ENCODE results near the gene PLAAT5. TPM values are rescaled to one million over a fixed set of nuclear protein-coding genes. Genes with fewer than 3 reads are reported as not detected.
A peak's percentile ranks its signal among the peaks of the same experiment; 100 is the strongest.
"Not testable (repeated sequence)": the region's sequence is repeated elsewhere in the genome, so short reads cannot be mapped to it uniquely, and the experiment has no call there.

Gene PLAAT5
- total RNA-seq, 2 experiments from 2014 or later, result 0.07 TPM; not detected in 1

DNA sequence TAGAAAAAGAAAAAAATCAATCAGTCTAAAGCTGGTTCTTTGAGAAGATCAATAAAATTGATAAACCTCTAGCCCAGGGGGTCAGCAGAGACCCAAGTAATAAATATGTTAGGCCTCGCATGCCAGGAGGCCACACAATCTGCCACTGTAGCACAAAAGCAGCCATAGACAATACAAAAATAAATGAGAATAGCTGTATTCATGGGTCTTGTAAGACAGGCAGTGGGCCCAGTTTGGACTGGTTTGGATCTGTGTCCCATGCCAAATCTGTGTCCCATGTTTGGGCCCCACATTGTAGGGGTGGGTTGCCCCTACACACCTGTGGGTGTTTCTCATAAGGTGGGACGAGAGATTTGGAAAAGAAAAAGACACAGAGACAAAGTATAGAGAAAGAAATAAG lies 39.1 kb upstream of the PLAAT5 start:
- H3K4me1 Mint-ChIP-seq, result peaks cover 58% of the 10 kb centered on the region
- H3K9me3 Mint-ChIP-seq (ENCODE audit: low read depth), result no peaks in the 10 kb centered on the region
- DNase-seq (no peak), ATAC-seq (no peak)
- no peak overlapping the region for H3K27ac Mint-ChIP-seq
- intact Hi-C loops (cut with DNase I, micrococcal nuclease), result no loop called here
- H3K36me3 Mint-ChIP-seq (ENCODE audit: low read depth), result no peaks in the 10 kb centered on the region
- H3K4me3 Mint-ChIP-seq, result no peak overlapping the region
- POLR2A ChIA-PET, result interaction anchor here (0.6 kb wide), 1 partner anchor 133 kb away, joined by 6 read pairs; no protein-coding TSS in a partner anchor
- no peaks in the 10 kb centered on the region for H3K27me3 Mint-ChIP-seq
- CTCF ChIA-PET, result interaction anchor here (0.6 to 1.5 kb wide), 4 partner anchors 9 to 479 kb away, joined by 3 to 4 read pairs (median 4); no protein-coding TSS in a partner anchor

DNA sequence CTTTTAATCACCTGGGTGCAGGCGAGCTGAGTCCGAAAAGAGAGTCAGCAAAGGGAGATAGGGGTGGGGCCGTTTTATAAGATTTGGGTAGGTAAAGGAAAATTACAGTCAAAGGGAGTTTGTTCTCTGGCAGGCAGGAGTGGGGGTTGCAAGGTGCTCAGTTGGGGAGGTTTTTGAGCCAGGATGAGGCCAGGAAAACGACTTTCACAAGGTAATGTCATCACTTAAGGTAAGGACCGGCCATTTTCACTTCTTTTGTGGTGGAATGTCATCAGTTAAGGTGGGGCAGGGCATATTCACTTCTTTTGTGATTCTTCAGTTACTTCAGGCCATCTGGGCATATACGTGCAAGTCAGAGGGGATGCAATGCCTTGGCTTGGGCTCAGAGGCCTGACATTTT lies 38.4 kb upstream of the PLAAT5 start:
- ChIA-PET CTCF (interaction anchor here (0.6 to 1.5 kb wide), 4 partner anchors 8 to 478 kb away, joined by 3 to 4 read pairs (median 4); no protein-coding TSS in a partner anchor), POLR2A (interaction anchor here (0.7 kb wide), 1 partner anchor 16 kb away, joined by 4 read pairs; no protein-coding TSS in a partner anchor)
- DNase-seq; H3K36me3 Mint-ChIP-seq (ENCODE audit: low read depth); intact Hi-C loops (cut with DNase I, micrococcal nuclease); H3K4me3 Mint-ChIP-seq; H3K27me3 Mint-ChIP-seq; H3K9me3 Mint-ChIP-seq (ENCODE audit: low read depth); ATAC-seq; H3K27ac Mint-ChIP-seq: not testable (repeated sequence)
- H3K4me1 Mint-ChIP-seq, result peaks cover 53% of the 10 kb centered on the region

DNA sequence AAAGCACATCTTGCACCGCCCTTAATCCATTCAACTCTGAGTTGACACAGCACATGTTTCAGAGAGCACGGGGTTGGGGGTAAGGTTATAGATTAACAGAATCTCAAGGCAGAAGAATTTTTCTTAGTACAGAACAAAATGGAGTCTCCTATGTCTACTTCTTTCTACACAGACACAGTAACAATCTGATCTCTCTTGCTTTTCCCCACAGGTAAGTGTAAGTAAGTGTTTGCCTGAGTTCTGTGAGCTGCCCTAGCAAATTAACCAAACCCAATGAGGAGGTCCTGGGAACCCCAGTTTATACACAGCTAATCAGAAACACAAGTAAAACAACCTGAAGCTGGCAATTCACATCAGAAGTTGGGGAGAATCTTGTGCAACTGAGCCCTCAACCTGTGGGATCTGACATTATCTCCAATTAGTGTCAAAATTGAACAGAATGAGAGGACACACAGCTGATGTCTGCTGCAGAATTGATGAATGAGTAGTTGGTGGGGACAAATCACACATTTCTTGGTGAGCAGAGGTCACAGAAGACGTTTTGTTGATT lies 37.8 kb upstream of the PLAAT5 start:
- POLR2A ChIA-PET; DNase-seq; intact Hi-C loops (cut with DNase I, micrococcal nuclease); H3K27ac Mint-ChIP-seq; H3K36me3 Mint-ChIP-seq (ENCODE audit: low read depth); H3K4me3 Mint-ChIP-seq; H3K9me3 Mint-ChIP-seq (ENCODE audit: low read depth); H3K27me3 Mint-ChIP-seq; ATAC-seq: not testable (repeated sequence)
- CTCF ChIA-PET, result interaction anchor here (0.9 to 1.5 kb wide), 3 partner anchors 8 to 110 kb away, joined by 3 to 4 read pairs (median 4); no protein-coding TSS in a partner anchor
- H3K4me1 Mint-ChIP-seq, result peaks cover 47% of the 10 kb centered on the region

DNA sequence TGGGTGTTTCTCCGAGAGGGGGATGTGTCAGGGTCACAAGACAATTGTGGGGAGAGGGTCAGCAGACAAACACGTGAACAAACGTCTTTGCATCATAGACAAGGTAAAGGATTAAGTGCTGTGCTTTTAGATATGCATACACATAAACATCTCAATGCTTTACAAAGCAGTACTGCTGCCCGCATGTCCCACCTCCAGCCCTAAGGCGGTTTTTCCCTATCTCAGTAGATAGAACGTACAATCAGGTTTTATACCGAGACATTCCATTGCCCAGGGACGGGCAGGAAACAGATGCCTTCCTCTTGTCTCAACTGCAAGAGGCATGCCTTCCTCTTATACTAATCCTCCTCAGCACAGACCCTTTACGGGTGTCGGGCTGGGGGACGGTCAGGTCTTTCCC lies 37.2 kb upstream of the PLAAT5 start:
- ATAC-seq; POLR2A ChIA-PET; H3K27ac Mint-ChIP-seq; intact Hi-C loops (cut with DNase I, micrococcal nuclease); H3K36me3 Mint-ChIP-seq (ENCODE audit: low read depth); DNase-seq; H3K4me3 Mint-ChIP-seq; H3K9me3 Mint-ChIP-seq (ENCODE audit: low read depth); CTCF ChIA-PET; H3K27me3 Mint-ChIP-seq: not testable (repeated sequence)
- peaks cover 41% of the 10 kb centered on the region for H3K4me1 Mint-ChIP-seq

DNA sequence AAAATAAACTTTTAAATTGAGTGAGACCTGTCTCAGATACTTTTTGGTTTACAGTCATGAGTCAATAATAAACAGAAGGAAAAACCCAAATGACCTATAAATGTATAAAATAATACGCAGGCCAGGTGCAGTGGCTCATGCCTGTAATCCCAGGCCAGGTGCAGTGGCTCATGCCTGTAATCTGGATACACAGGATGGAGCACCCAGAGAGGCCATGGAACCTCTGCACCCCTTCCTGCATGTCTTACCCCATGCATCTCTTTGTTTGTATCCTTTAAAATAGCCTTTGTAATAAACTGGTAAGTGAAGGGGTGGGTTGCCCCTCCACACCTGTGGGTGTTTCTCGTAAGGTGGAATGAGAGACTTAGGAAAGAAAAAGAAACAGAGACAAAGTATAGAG lies 36.7 kb upstream of the PLAAT5 start:
- Mint-ChIP-seq H3K27me3 (peaks cover 2% of the 10 kb centered on the region), H3K27ac (no peak overlapping the region), H3K9me3 (ENCODE audit: low read depth) (no peaks in the 10 kb centered on the region), H3K36me3 (ENCODE audit: low read depth) (no peaks in the 10 kb centered on the region), H3K4me1 (peaks cover 36% of the 10 kb centered on the region), H3K4me3 (no peak overlapping the region)
- ChIA-PET CTCF (interaction anchor here (1.0 kb wide), 1 partner anchor 168 kb away, joined by 3 read pairs; no protein-coding TSS in a partner anchor), POLR2A (no interaction called here)
- ATAC-seq (no peak), DNase-seq (no peak)
- intact Hi-C loops (cut with DNase I, micrococcal nuclease), result no loop called here

DNA sequence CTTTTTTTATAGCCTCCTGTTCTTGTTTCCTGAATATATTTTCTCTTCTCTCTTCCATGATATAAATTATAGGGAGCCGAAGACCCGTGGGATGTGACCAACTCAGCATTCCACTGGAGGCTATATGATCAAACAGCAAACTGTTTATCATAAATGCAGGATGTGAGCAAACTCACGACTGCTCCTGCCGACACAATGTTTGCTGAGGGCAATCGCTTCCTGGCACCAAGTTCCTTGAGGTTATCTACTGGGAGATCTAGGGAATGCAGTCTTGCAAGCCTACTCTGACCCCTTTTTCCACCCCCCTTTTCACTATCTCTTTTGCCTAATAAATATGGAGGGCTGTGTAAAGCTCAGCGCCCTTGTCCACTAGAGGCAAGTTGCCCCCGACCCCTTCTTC lies 32.2 kb upstream of the PLAAT5 start:
- intact Hi-C loops (cut with DNase I, micrococcal nuclease), result no loop called here
- ChIA-PET CTCF (no interaction called here), POLR2A (no interaction called here)
- DNase-seq, result no peak
- Mint-ChIP-seq H3K36me3 (ENCODE audit: low read depth) (no peaks in the 10 kb centered on the region), H3K27ac (no peak overlapping the region), H3K27me3 (peaks cover 2% of the 10 kb centered on the region), H3K4me3 (no peak overlapping the region), H3K9me3 (ENCODE audit: low read depth) (no peaks in the 10 kb centered on the region), H3K4me1 (peaks cover 10% of the 10 kb centered on the region)
- no peak for ATAC-seq

DNA sequence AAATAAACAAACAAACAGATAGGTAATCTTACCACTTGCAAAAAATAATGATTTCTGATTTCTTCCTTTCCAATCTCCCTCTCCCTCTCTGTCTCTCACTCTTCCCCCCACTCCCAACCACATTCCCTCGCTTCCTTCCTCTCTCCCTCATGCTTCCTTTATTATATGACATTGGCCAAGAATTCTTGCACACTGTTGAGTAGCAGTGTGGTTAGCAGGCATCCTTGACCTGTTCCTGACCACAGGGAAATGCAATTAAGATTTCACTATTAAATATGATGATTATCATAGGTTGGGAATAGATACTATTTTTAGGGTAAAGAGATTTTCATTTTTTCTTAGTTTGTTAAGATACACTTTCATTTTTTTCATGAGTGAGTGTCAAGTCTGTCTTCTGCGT lies 30.9 kb upstream of the PLAAT5 start:
- Mint-ChIP-seq H3K4me1 (peaks cover 7% of the 10 kb centered on the region), H3K27ac (no peak overlapping the region), H3K27me3 (peaks cover 2% of the 10 kb centered on the region), H3K36me3 (ENCODE audit: low read depth) (no peaks in the 10 kb centered on the region), H3K9me3 (ENCODE audit: low read depth) (no peaks in the 10 kb centered on the region), H3K4me3 (peak overlapping the region; percentile 29)
- ChIA-PET CTCF (interaction anchor here (0.7 to 1.1 kb wide), 2 partner anchors 8 to 14 kb away, joined by 3 to 4 read pairs; no protein-coding TSS in a partner anchor), POLR2A (no interaction called here)
- intact Hi-C loops (cut with DNase I, micrococcal nuclease), result no loop called here
- DNase-seq (no peak), ATAC-seq (no peak)

DNA sequence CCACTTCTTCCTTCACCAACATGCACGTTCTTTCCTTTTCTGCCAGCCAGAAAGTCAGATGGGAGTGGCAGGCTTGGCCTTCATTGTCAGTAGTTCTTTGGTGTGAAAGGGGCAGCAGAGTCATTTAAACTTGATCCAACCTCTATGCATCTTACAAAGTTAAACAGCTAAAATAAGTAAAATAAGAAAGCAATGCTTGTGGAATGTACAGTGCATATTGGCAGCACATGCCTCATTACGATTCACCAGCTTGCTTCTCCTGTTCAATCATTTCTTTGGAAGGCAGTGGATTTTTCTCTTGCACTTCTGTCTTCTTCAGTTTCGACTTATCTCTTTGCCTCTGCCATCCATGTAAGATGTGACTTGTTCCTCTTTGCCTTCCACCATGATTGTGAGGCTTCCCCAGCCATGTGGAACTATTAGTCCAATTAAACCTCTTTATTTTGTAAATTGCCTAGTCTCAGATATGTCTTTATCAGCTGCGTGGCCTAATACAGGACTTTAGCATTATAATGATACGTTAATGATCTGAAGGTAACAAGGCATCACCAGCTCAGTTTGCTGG lies 29.7 kb upstream of the PLAAT5 start:
- intact Hi-C loops (cut with DNase I, micrococcal nuclease), result no loop called here
- no peak for DNase-seq
- Mint-ChIP-seq H3K9me3 (ENCODE audit: low read depth) (no peaks in the 10 kb centered on the region), H3K36me3 (ENCODE audit: low read depth) (no peaks in the 10 kb centered on the region), H3K27ac (no peak overlapping the region), H3K27me3 (peaks cover 2% of the 10 kb centered on the region), H3K4me1 (peaks cover 7% of the 10 kb centered on the region), H3K4me3 (no peak overlapping the region)
- ChIA-PET POLR2A (interaction anchor here (0.6 kb wide), 1 partner anchor 876 kb away, joined by 4 read pairs; no protein-coding TSS in a partner anchor), CTCF (interaction anchor here (0.7 to 1.1 kb wide), 3 partner anchors 9 to 44 kb away, joined by 3 to 4 read pairs (median 3); no protein-coding TSS in a partner anchor)
- ATAC-seq, result no peak

DNA sequence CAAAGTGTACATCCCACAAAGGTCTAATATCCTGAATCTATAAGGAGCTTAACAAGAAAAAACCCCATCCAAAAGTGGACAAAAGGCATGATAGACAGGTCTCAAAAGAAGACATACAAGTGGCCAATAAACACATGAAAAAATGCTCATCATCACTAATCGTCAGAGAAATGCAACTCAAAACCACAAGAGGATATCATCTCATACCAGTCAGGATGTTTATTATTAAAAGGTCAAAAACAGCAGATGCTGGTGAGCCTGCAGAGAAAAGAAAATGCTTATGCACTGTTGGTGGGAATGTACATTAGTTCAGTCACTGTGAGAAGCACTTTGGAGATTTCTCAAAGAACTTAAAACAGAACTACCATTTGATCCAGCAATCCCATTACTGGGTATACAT lies 27.6 kb upstream of the PLAAT5 start:
- Mint-ChIP-seq H3K4me3 (no peak overlapping the region), H3K27me3 (peaks cover under 1% of the 10 kb centered on the region), H3K4me1 (peaks cover 7% of the 10 kb centered on the region), H3K9me3 (ENCODE audit: low read depth) (no peaks in the 10 kb centered on the region), H3K27ac (no peak overlapping the region), H3K36me3 (ENCODE audit: low read depth) (no peaks in the 10 kb centered on the region)
- no peak for DNase-seq
- no peak for ATAC-seq
- CTCF ChIA-PET, result interaction anchor here (1.1 kb wide), 1 partner anchor 9 kb away, joined by 3 read pairs; no protein-coding TSS in a partner anchor
- intact Hi-C loops (cut with DNase I, micrococcal nuclease), result no loop called here
- POLR2A ChIA-PET, result no interaction called here

DNA sequence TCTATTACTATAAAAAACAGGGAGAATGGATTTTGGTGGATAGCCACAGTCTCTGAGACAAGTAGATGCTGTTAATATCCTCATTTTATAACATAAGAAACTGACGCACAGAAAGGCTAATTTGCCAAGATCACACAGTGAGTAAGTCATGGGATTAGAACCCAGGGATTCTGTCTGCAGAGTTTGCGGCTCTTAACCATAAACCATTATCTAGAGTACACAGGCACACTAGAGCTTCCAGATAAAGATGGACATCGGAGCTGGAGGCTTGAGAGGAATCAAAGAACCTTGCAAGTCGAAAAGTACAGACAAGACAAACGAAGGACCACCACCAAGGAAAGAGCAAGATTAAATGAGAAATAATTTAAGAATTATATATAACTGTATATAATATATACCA lies 26.2 kb upstream of the PLAAT5 start:
- Mint-ChIP-seq H3K27ac (no peak overlapping the region), H3K9me3 (ENCODE audit: low read depth) (no peaks in the 10 kb centered on the region), H3K4me3 (no peak overlapping the region), H3K36me3 (ENCODE audit: low read depth) (no peaks in the 10 kb centered on the region), H3K4me1 (peaks cover 7% of the 10 kb centered on the region), H3K27me3 (no peaks in the 10 kb centered on the region)
- DNase-seq, result no peak
- ChIA-PET CTCF (no interaction called here), POLR2A (interaction anchor here (0.5 kb wide), 1 partner anchor 154 kb away, joined by 3 read pairs; the partner anchor contains the start of gene ATL3)
- intact Hi-C loops (cut with DNase I, micrococcal nuclease), result no loop called here
- no peak for ATAC-seq

DNA sequence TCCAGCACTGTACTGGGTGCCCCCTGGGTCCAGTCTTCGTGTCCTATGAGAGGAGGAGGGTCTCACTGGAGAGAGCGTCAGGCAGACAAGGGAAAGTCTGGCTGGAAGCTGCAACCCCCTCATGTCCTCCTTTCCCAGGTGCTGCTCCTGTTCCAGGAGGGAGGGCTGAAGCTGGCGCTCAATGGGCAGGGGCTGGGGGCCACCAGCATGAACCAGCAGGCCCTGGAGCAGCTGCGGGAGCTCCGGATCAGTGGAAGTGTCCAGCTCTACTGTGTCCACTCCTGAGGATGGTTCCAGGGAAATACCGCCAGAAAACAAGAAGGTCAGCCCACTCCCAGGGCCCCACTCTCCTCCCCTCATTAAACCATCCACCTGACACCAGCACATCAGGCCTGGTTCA lies 25.1 kb upstream of the PLAAT5 start:
- POLR2A ChIA-PET, result no interaction called here
- ATAC-seq, result no peak
- Mint-ChIP-seq H3K27ac (no peak overlapping the region), H3K9me3 (ENCODE audit: low read depth) (no peaks in the 10 kb centered on the region), H3K4me3 (no peak overlapping the region), H3K27me3 (no peaks in the 10 kb centered on the region), H3K36me3 (ENCODE audit: low read depth) (no peaks in the 10 kb centered on the region), H3K4me1 (peaks cover 7% of the 10 kb centered on the region)
- intact Hi-C loops (cut with DNase I, micrococcal nuclease), result no loop called here
- CTCF ChIA-PET, result interaction anchor here (0.6 kb wide), 1 partner anchor 59 kb away, joined by 3 read pairs; no protein-coding TSS in a partner anchor
- DNase-seq, result no peak

DNA sequence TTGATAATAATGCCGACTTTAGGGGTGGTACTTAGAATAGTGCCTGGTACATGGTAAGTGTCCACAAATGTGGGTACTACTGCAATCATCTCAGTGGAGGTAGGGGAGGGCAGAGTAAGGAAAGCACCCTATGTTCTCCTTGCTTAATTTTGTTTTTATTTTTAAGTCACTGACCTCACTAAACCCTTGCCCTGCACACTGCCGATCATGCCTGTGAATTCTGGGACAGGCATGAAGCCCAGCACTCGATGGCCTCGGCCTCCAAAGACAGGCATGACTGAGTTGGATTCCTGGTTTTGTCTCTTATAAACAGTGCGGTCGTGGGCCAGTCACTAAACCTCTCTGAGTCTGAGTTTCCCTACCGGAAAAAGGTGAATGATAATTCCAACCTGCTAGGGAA lies 21.8 kb upstream of the PLAAT5 start:
- H3K4me3 Mint-ChIP-seq, result no peak overlapping the region
- no peaks in the 10 kb centered on the region for H3K36me3 Mint-ChIP-seq (ENCODE audit: low read depth)
- CTCF ChIA-PET, result no interaction called here
- ATAC-seq (no peak), DNase-seq (no peak)
- H3K9me3 Mint-ChIP-seq (ENCODE audit: low read depth), result no peaks in the 10 kb centered on the region
- intact Hi-C loops (cut with DNase I, micrococcal nuclease), result no loop called here
- POLR2A ChIA-PET, result no interaction called here
- H3K27me3 Mint-ChIP-seq, result no peaks in the 10 kb centered on the region
- H3K27ac Mint-ChIP-seq, result no peak overlapping the region
- H3K4me1 Mint-ChIP-seq, result no peaks in the 10 kb centered on the region

All from activated CD4-positive, alpha-beta T cell treated with anti-CD3 and anti-CD28 coated beads for 36 hours (primary cell).